Esophagus muscularis mucosa (tissue), 4 donors: ENCODE data around the gene RTF2.

Source experiments
- CTCF ChIP-seq, 3 experiments: fragments of 200-600 bp in 2 of 3; fragments of 450-650 bp in 1 of 3; sonication (generic) in 2 of 3; IDR thresholded peaks; one replicate each; pipeline ENCODE4 v1.5.1; 2017 to 2019; ENCODE audit warnings: antibody characterized with exemption in 3 of 3, mild to moderate bottlenecking in 2 of 3, moderate library complexity in 1 of 3
- EP300 ChIP-seq: sonication (generic); formaldehyde crosslinking; IDR thresholded peaks from one replicate; pipeline ENCODE4 v1.6.1; 2017; ENCODE audit warnings: antibody characterized with exemption
- POLR2A ChIP-seq: fragments of 450-650 bp; IDR thresholded peaks from one replicate; pipeline ENCODE4 v1.6.1; 2017; ENCODE audit warnings: antibody characterized with exemption, moderate library complexity, mild to moderate bottlenecking, low read depth
- POLR2AphosphoS5 ChIP-seq, 2 donors: sonication (generic); formaldehyde crosslinking; IDR thresholded peaks; one replicate each; pipeline ENCODE4 v1.6.1; 2017; ENCODE audit warnings: antibody characterized with exemption in 2 of 2

DNA sequence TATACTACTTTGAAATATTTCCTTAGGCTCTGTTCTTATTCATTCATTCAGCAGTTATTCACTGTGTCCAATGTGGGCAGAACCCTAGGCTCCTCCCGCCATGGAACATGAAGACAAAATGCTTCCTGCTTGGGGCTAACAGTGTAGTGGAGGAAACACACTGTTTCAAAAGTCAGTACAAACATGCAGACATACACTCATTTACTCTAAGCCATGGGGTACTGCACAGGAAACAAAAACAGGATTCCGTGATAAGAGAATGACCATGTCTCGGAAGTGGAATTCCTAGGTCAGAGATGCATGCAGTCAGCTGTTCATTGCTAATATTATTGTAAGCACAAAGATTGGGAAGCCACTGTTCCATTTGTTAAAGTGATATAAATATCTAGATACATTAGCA, 37.7 kb downstream of the RTF2 start:
- no peak for TF ChIP-seq CTCF (IDR thresholded peaks at IDR 0.05)
- no peak for TF ChIP-seq EP300
- TF ChIP-seq POLR2A = no peak
- no peak for TF ChIP-seq POLR2AphosphoS5 (IDR thresholded peaks at IDR 0.05)
